HG02973 (cell line): Measurements from ENCODE around the gene TAC4.
"Not testable (repeated sequence)": the region's sequence is repeated elsewhere in the genome, so short reads cannot be mapped to it uniquely, and the experiment has no call there.

Experiments used
- ATAC-seq: cut with Tn5 transposase; IDR thresholded peaks from one replicate; pipeline ENCODE4 v1.9.1; 2021; ENCODE audit warnings: moderate library complexity; ENCODE audit not compliant: unreplicated experiment

TAC4 gene

GRCh38 chr17:49843774-49844350 lies 4.0 kb downstream of the TAC4 start:
- ATAC-seq: no peak

DNA sequence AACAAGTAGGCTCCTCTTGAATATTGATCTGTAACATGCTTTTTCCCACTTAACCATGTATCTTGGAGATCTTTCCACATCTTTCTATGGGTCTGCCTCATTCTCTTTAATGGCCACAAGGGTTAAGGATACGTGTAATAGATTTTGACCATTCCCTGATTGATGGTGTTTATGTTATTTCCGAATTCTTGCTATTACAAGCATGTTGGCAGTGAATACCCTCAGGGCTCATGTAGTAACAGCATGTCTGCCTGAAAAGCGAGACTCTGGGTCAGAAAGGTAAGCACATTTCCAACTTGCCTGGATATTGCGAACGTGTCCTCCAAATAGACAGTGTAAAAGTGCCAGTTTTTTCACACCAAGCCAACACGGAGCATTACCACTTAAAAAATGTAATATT lies 5.0 kb downstream of the TAC4 start:
- ATAC-seq: no peak

- no peak for ATAC-seq
Measured at GRCh38 chr17:49842371-49842770, 5.5 kb downstream of the TAC4 start.

DNA sequence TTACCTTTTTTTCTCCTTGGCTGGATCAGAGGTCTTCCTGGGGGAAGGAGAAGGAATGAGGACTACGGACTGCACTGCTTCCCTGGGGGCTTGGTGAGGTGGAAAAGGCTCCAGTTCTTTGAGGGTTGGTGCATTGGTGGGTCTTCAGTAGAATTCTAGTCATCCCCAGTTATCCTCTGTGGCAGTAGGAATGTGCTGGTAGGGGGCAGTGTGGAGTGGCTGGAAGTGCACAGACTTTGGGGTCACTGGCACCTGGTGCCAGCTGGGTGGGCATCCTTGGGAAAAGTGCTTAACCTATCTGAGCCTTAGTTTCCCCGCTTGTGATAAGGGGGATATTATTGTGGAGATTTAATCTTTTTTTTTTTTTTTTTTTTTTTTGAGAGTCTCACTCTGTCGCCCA lies 6.3 kb downstream of the TAC4 start:
- no peak for ATAC-seq

DNA sequence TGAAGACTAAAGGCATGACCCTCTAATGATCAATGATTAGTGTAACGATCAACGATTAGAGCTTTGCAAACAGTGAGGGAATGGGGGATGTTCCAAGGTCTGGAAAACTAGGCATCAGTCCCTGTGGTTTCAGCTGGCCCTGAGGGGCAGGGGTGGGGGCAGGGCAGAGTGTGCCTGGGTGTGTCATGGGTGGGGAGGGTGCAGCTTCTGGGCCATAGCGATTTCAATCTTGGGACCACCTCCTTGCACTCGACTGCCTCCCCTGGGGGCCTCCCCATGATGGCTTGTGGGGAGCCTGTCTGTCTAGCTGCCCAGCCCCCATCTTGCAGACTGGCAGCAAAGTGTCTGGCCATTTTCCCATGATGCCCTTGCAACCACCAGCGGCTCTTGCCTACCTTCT lies 8.4 kb downstream of the TAC4 start:
- ATAC-seq: no peak

- no peak for ATAC-seq
Measured at GRCh38 chr17:49836111-49837030, 11.5 kb downstream of the TAC4 start.

DNA sequence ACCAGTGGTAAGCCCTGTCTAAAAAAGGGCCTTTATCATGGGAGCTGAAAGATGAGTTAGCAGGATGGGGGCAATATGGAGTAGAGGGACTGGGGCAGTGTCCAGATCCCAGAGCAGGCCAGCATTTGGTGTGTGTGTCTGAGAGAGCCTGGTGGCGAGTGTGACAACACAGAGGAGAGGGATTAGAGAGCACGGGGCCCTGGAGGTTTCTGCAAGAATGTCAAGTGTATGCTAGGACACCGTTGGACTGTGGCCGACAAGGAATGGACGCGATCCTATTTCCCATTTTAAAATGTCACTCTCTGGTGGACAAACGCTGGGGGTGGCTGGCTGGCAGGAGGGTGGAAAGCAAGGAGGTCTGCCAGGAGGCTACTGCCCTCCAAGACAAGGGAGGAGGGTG lies 12.4 kb downstream of the TAC4 start:
- ATAC-seq: no peak

GRCh38 chr17:49834118-49834743 lies 13.6 kb downstream of the TAC4 start:
- ATAC-seq: no peak

GRCh38 chr17:49832840-49833599 lies 14.8 kb downstream of the TAC4 start:
- ATAC-seq: no peak

GRCh38 chr17:49830605-49831004 lies 17.3 kb downstream of the TAC4 start:
- no peak for ATAC-seq

DNA sequence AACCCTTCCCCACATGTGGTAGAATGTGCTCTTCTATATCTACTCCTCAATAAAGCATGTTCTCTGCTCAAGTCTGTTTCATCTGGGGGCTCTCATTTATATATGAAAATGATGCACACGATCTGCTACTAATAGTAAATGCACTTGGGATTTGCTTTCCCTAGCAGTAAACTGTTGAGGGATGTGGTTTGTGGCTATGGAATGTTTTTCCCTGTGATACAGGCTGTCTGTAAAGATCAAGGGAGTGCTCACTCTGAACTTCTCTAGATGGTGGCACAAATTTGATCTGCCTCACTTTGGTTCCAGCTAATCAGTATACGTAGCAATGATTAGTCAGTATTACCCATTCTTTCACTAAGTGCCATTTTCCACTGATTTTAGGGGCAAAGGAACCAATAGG lies 18.8 kb downstream of the TAC4 start:
- no peak for ATAC-seq

DNA sequence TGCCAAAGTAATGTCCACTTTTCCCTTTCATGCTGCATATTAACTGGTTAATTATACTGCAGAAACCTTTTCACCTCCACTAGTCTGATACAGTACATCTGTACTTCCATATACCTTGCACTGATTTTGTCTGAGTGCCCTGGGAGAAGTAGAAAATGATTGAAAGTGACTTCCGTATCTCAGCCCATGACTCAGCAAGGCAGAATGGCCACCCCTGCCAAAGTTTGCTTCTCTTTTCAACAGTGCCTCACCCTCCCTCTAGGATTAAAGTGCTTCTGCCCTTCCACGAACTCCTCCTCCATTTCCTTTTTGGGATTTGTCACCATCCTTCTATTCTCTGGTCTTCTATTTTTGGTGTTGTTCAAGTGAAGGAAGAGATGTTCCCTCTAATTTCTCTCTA lies 19.5 kb downstream of the TAC4 start:
- not testable (repeated sequence) for ATAC-seq

DNA sequence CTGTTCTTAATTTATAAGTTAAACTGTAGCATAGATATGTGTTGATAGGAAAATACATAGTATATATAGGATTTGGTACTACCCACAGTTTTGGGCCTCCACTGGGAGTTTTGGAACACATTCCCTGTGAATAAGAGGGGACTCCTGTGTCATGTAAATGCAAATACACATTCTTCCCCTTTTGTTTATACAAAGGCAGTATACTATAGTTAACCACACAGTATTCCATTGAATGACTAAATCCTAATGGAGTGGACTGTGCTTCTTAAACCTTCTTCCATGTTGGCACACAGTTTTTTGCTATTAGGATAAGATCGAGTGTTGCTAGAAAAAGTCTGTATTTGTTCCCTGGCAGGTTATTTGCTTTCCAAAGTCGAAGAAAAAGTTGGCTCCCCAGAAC lies 22.2 kb downstream of the TAC4 start:
- no peak for ATAC-seq

GRCh38 chr17:49823614-49824013 lies 24.3 kb downstream of the TAC4 start:
- no peak for ATAC-seq

- ATAC-seq: no peak
Measured at GRCh38 chr17:49822829-49823228, 25.0 kb downstream of the TAC4 start.

DNA sequence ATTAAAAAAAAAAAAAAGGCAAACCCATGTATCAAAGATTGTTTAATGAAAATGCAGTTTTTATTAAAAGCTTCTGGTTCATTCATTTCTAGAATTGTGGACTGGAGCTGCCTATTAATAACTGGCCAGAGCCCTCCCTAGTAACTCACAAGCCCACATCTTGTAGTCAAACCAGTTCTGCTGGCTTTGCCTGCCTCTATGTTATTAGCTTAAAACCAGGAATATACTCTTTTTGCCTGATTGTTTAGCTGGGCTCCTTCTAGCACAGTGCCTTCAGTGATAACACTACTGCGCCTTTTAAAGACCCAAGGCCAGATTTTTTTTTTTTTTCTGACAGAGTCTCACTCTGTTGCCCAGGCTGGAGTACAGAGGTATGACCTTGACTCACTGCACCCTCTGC lies 26.0 kb downstream of the TAC4 start:
- no peak for ATAC-seq

DNA sequence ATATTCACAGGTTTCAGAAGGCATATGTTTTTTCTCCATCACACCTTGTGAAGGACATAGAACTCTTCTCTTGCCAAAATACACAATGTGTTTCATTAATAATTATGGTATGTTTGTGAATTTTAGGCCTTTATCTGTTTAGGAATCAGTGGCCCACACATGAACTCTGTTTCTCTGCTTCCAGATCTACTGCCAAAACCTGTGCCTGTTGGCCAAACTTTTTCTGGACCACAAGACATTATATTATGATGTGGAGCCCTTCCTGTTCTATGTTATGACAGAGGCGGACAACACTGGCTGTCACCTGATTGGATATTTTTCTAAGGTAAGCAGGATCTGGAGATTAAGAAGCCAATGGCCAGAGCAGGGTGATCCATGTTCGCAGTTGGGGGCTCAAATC lies 26.4 kb downstream of the TAC4 start:
- no peak for ATAC-seq

GRCh38 chr17:49820773-49821172 lies 27.1 kb downstream of the TAC4 start:
- ATAC-seq: no peak

DNA sequence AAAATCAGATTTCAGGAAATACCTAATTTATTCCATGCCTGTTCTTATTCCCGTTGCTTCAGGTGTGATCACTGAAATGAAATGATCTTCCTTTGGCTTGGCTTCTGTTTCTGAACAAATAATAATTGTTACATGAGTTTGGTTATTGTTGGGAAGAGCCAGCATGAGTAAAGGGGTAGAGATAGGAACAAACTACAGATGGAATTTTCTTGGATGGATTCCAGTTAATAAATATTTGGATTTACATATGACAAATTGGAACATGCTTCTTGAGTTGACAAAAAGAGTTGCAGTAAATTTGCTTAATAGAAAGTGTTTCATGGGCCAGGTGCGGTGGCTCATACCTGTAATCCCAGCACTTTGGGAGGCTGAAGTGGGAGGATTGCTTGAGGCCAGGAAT lies 28.2 kb downstream of the TAC4 start:
- ATAC-seq: no peak

GRCh38 chr17:49819138-49819537 lies 28.7 kb downstream of the TAC4 start:
- no peak for ATAC-seq

- no peak for ATAC-seq
Measured at GRCh38 chr17:49817993-49818392, 29.9 kb downstream of the TAC4 start.
